ENCODE measurements around the gene NCR1.
"Not testable (repeated sequence)": the region's sequence is repeated elsewhere in the genome, so short reads cannot be mapped to it uniquely, and the experiment has no call there.

NCR1 gene, protein sequence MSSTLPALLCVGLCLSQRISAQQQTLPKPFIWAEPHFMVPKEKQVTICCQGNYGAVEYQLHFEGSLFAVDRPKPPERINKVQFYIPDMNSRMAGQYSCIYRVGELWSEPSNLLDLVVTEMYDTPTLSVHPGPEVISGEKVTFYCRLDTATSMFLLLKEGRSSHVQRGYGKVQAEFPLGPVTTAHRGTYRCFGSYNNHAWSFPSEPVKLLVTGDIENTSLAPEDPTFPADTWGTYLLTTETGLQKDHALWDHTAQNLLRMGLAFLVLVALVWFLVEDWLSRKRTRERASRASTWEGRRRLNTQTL

GRCh38 chr19:54905803-54906511, at the start of gene NCR1:
NCR1 (plus strand) TSS chr19:54906148; CDS start chr19:54906188, 40 bp downstream.
- no peak for DNase-seq

- DNase-seq: not testable (repeated sequence)
These were observed 47.5 kb upstream of the NCR1 start for GRCh38 chr19:54858476-54858875.

DNA sequence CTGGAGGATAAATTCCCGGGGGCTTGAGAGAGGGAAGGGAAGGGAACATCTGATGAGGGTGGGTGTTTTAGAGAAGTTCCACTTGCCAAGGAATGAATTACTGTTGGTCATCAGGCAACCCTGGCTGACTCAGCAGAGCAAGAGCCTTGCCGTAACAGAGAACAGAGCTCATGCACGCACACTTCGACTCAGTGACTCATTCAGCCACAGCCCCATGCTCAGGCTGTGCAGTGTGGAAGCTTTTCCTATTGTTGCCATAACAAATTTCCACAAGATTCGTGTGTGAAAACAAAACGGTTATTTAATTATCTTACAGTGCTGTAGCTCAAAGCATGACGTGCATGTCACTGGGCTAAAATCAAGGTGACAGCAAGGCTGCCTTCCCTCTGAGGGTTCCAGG, 46.5 kb upstream of the NCR1 start:
- DNase-seq: not testable (repeated sequence)

- DNase-seq: not testable (repeated sequence)
These were observed 42.5 kb upstream of the NCR1 start for GRCh38 chr19:54863459-54863858.

DNA sequence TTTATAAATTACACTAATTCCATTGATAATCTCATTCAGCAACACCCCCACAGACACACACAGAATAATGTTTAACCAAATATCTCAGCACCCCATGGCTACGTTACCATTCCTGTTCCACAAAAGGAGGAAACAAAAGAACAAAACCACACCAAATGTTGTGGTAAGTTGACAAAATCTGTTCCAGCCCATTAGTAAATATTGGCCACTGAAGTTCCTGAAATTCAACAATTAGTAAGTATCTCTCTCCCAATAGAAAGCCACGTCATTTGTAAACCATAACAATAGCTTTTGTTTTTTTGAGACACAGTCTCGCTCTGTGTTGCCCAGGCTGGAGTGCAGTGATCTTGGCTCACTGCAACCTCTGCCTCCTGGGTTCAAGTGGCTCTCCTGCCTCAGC, 34.3 kb upstream of the NCR1 start:
- no peak for DNase-seq

DNA sequence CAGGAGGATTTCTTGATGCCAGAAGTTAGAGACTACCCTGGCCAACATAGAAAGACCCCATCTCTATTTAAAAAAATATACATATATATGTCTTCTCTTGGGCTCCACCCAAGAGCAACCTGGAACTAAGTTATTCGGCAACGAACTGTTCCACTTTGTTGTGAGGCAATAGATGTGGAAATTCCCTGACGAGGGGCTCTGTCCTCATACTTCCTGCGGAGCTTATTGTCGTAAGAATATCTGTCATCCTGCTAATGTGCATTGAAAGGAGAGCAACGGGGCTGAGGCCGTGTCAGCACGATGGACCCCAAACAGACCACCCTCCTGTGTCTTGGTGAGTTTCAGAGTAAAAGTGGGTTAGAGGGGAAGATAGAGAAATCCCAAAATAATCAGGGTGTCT, 32.0 kb upstream of the NCR1 start, which contains the start of gene FCAR:
Gene FCAR (plus strand): TSS at position 246 of the 400 bp plus-strand sequence. CDS start 55 bp downstream, at position 301.
- no peak for DNase-seq

DNA sequence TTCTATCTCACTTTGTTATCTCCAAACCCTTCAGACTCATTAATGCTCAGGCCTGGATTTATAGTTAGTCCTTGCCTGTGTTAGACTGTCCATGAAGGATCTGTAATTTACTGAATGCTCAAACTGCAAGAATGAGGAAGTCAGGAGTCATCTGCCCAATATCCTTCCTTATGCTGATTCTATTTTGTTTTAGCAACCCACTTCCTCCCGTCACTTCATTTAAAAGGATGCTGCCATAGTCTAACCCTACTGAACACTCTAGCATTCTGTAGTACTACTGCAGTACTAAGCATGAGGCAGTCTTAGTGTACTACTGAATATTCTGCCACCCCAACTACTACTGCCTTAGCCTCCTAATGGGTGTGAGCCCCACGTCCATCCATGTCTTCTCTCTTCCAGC, 30.4 kb upstream of the NCR1 start:
- DNase-seq: no peak

- DNase-seq: no peak
These were observed 28.5 kb upstream of the NCR1 start for GRCh38 chr19:54877471-54877870.

- DNase-seq: no peak
These were observed 24.1 kb upstream of the NCR1 start for GRCh38 chr19:54881884-54882283.

DNA sequence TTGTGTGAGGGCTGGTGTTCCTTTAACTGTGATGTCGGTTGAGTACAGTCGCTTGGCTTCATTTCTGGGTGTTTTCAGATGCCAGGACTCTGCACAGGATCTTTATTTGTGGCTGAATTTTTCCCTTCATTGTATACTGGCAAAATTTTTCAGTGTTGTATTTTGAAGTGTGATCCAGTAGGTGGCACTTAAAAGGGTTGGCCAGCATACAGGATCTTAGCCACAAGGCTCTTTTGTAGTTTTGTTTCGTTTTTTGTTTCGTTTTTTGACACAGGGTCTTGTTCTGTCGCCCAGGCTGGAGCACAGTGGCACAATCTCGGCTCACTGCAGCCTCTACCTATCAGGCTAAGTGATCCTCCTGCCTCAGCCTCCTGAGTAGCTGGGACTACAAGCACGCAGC, 23.2 kb upstream of the NCR1 start:
- no peak for DNase-seq

DNA sequence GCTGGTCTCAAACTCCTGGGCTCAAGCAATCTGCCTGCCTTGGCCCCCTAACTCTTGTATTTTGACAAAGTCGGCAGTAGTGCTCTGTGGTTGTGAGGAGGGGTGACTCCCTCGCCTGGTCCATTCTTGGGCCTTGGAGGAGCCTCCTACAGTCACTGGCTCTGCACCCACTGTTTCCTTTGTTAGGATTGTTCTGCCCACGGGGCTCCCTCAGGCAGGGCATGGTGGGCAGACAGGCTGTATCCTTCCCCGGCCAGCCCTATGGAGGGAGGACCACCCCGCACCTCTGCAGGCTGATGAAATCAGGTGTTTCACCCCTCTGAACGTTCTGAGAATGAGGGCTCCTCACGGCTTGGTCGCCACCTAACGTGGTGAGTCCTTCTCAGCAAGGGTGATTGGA, 22.7 kb upstream of the NCR1 start:
- DNase-seq: no peak

- DNase-seq: no peak
These were observed 17.7 kb upstream of the NCR1 start for GRCh38 chr19:54888239-54888638.

- DNase-seq: no peak
These were observed 16.4 kb upstream of the NCR1 start for GRCh38 chr19:54889566-54889965.

- DNase-seq: no peak
These were observed 12.5 kb upstream of the NCR1 start for GRCh38 chr19:54893406-54893805.

DNA sequence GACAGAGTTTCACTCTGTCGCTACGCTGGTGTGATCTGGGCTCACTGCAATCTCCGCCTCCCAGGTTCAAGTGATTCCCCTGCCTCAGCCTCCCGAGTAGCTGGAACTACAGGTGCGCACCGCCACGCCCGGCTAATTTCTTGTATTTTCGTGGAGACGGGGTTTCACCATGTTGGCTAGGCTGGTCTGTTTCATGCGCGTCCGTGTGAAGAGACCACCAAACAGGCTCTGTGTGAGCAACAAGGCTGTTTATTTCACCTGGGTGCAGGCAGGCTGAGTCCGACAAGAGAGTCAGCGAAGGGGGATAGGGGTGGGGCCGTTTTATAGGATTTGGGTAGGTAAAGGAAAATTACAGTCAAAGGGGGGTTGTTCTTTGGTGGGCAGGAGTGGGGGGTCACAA, 11.8 kb upstream of the NCR1 start:
- not testable (repeated sequence) for DNase-seq

- DNase-seq: no peak
These were observed 9.9 kb upstream of the NCR1 start for GRCh38 chr19:54896036-54896435.

DNA sequence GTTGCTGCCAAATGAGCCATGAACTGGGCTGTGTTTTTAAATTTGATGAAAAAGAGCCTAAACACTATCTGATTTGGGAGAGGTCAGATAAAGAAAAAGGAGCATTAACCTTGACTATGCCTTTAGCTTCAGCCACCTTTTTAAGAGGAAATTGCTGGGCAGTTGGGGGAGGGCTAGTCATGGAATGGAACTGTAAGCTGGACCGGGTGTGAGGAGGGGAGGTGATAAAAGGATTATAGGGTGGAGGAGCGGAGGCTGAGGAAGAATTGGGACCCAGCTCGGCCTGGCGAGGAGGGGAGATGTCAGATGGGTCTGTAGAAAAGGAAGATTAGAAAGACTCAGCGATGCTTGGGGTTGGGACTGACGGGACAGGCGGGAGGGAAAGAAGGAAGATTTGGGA, 7.3 kb upstream of the NCR1 start:
- DNase-seq: not testable (repeated sequence)

- DNase-seq: not testable (repeated sequence)
These were observed 6.3 kb upstream of the NCR1 start for GRCh38 chr19:54899646-54900045.

- not testable (repeated sequence) for DNase-seq
These were observed 4.8 kb upstream of the NCR1 start for GRCh38 chr19:54901153-54901552.

DNA sequence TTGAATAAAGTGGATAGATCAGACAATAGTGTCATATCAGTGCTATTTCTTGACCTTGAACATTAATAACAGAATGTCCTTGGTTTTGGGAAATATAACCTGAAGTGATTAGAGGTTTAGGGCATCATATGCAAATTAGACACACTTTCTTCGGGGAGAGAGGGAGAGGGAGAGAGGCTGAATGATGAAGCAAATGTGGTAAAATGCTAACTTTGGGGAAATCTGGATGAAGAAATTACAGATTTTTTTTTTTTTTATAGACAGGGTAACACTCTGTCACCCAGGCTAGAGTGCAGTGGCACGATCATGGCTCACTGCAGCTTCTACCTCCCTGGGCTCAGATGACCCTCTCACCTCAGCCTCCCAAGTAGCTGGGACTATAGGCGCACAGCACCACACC, 3.9 kb upstream of the NCR1 start:
- no peak for DNase-seq

DNA sequence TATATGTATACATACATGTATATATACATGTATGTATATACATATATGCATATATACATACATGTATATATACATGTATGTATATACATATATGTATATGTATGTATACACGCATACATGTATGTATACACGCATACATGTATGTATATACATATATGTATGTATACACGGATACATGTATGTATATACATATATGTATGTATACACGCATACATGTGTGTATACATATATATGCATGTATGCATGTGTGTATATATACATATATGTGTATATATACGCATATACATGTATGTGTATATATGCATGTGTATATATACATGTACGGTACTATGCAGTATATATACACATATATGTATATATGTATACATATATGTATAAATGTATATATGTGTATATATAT, 2.6 kb upstream of the NCR1 start:
- no peak for DNase-seq

- not testable (repeated sequence) for DNase-seq
These were observed 1.7 kb upstream of the NCR1 start for GRCh38 chr19:54904261-54904660.

DNA sequence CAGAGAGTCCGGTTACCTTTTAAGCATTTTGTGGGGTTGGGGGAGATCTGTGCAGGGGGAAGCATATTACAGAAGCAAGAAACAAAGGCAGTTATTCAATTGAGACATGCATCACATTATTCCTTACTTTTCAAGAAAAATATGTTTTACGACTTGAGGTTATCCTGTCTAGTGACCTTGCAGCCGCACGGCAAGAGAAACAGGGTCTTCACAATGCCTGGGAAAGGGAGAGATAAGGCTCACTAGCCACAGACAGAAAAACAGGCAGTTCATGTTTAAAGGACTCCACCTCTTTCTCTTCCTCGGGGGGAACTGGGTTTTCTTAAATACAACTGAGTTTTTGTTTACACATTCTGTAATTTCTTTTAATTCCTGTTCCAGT, 536 bp upstream of the NCR1 start:
- no peak for DNase-seq

- DNase-seq: no peak
These were observed 871 bp downstream of the NCR1 start for GRCh38 chr19:54906819-54907218.
